GM19452 (cell line): ENCODE measurements around the gene ABTB2.
A peak's percentile ranks its signal among the peaks of the same experiment; 100 is the strongest.
"Not testable (repeated sequence)": the region's sequence is repeated elsewhere in the genome, so short reads cannot be mapped to it uniquely, and the experiment has no call there.

ENCODE experiments used
- ATAC-seq: cut with Tn5 transposase; IDR thresholded peaks from one replicate; pipeline ENCODE4 v1.9.1; 2021; ENCODE audit not compliant: unreplicated experiment

ABTB2 gene

DNA sequence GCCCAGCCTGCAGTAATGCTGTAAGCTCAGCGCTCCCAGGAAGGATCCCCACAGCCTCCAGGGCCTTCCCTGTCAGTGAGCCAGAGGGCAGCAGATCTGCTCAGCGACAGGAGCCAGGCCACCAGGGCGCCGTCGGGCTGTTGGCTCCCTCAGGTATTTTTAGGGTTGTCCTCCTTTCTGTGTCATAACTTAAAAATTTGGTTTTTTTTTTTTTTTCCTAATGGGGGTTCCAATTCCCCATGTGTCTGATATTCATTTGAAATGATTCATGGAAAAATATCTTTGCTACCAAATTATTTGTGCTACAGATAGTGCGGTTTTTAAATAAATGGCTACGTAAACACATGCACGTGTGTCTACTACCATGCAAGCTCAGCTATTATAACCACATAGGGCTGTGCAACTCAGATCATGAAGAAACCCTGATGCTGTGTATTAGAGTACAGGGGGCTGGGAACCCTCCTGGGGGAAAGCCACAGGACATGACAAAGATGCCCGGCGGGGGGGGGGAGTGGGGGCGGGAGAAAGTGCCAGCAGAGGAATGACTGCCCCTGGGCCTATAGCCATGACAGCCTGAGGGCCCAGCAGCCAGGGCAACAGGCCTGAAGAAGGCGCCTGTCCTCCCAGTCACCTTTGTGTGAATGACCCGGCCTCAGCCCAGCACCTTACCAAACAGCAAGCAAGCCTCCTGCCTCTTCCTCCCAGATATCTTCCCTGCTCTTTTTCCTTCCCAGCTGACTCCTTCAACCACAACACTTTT lies 163.1 kb downstream of the ABTB2 start:
- no peak for ATAC-seq

GRCh38 chr11:34192481-34193401 lies 165.1 kb downstream of the ABTB2 start:
- ATAC-seq, result peak; percentile 55

GRCh38 chr11:34191578-34191977 lies 166.2 kb downstream of the ABTB2 start:
- no peak for ATAC-seq

DNA sequence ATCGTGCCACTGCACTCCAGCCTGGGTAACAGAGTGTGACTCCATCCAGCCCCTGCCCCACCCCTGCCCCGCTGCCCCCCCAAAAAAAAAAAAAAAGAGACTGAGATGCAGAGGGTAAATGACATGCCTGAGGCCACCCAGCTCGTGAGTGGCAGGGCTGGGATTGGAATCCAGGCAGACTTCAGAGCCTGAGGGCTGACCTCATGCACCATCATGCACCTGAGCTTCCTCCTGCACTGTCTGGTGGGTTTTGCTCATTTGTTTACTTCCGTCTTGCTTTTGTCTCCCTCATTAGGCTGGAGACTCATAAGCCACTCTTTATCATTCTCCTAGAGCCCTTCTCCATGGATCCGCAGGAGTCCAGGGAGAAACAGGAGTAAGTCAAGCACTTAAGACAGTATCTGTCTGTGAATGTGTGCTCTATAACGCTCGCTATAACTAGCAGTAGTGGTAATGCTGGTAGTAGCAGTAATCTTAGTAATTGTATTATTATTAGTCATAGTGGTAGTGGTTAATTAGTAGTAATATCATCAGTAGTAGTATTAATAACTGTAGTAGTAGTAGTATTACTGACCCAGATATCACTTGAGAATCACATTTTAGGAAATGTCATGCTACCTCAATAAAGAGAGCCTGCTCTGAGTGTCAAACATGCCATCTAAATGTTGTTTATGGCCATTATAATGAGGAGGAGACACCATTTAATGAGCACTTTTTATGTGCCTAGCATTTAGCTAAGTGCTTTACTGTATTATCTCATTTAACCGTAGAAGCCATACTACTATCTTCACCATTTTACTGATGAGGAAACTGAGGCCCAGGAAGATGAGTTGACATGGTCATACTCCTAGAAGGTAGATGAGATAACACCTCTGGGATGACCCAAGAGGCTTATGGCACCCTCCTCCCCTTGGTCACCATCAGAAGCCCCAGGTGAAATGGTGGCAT lies 167.3 kb downstream of the ABTB2 start:
- ATAC-seq, result no peak

DNA sequence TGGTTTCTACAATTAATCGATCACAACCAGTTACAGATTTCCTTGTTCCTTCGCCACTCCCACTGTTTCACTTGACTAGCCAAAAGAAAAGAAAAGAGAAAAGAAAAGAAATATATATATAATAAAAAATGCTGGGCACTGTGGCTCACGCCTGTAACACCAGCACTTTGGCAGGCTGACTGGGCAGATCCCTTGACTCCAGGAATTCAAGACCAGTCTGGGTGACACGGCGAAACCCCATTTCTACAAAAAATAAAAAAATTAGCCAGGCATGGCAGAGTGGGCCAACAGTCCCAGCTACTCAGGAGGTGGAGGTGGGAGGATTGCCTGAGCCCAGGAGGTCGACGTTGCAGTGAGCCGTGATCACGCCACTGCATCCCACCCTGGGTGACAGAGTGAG lies 168.6 kb downstream of the ABTB2 start:
- no peak for ATAC-seq

- no peak for ATAC-seq
These were observed 169.6 kb downstream of the ABTB2 start for GRCh38 chr11:34188181-34188580.

GRCh38 chr11:34185926-34186841 lies 171.6 kb downstream of the ABTB2 start:
- no peak for ATAC-seq

DNA sequence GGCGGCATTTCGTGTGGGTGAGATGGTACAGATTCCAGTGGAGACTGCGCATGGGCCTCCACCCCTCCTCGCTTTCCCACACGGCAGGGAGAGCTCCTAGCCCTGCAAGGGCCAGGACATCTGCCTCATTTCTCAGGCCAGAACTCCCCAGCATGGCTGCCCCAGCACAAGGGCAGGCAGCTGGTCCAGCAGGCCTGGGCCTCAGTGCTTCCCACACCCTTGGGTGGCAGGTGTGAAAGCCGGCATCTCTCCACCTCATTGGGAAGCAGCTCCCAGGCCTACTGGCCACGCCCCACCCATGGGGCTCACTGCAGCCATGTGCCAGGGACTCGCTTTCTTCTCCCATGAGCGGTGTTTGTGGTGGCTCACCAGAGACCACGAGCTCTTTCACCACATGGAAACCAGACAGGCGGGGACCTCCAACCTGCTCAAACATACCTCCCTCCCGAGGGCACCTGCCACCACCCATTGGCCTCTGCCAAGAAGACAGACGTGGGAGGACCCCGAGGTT lies 173.2 kb downstream of the ABTB2 start:
- no peak for ATAC-seq

DNA sequence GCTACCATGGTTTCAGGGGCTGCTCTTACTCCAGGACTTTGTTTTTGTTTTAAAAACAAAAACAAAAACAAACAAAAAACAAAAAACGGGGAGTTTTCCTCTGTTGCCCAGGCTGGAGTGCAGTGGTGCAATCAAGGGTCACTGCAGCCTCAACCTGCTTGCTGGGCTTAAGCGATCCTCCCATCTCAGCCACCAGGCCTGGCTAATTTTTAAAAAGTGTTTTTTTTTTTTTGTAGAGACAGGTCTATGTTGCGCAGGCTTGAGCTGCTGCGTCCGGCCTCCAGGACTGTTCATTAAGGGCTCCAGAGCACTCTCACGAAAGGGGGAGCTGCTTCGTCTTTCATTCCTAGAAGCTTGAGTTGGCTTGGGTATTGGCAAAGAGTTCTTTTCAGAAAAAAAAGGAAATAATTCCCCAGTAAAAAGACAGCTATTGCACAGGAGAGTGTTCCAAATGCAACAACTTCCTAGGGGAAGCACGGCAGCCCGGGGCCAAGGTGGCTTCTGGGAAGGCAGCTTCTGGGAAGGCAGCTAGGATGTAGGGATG lies 173.9 kb downstream of the ABTB2 start:
- no peak for ATAC-seq

- ATAC-seq, result no peak
These were observed 174.7 kb downstream of the ABTB2 start for GRCh38 chr11:34182921-34183685.

GRCh38 chr11:34182425-34182824 lies 175.4 kb downstream of the ABTB2 start:
- no peak for ATAC-seq

DNA sequence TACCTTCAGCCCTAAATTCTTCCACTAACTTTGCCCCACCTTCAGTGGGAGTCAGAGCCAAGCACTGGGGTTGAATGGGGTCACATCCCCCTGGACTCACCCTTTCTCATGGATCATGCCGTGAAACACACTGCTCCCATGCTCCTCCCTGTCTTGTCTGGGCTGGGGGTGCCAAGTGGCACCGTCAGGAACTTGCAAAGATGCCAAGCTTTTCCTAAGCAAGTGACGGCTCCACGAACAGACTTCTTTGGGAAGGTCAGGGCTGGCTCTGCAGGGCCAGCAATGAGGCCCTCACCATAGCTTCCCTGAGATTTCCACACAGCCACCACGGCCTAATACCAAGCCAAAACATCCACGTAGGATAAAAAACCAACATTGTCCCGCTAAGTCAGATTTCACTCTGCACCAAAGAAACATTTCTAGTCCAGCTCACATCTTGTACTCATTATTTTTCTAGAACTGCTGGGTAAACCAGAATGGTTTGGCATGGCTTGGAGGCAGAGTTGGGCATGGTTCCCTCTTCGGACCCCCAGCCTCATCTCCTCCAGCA lies 175.9 kb downstream of the ABTB2 start:
- no peak for ATAC-seq

GRCh38 chr11:34181251-34181650 lies 176.6 kb downstream of the ABTB2 start:
- ATAC-seq, result no peak

GRCh38 chr11:34180814-34181165 lies 177.0 kb downstream of the ABTB2 start:
- ATAC-seq, result not testable (repeated sequence)

GRCh38 chr11:34180040-34180813 lies 177.6 kb downstream of the ABTB2 start:
- no peak for ATAC-seq

DNA sequence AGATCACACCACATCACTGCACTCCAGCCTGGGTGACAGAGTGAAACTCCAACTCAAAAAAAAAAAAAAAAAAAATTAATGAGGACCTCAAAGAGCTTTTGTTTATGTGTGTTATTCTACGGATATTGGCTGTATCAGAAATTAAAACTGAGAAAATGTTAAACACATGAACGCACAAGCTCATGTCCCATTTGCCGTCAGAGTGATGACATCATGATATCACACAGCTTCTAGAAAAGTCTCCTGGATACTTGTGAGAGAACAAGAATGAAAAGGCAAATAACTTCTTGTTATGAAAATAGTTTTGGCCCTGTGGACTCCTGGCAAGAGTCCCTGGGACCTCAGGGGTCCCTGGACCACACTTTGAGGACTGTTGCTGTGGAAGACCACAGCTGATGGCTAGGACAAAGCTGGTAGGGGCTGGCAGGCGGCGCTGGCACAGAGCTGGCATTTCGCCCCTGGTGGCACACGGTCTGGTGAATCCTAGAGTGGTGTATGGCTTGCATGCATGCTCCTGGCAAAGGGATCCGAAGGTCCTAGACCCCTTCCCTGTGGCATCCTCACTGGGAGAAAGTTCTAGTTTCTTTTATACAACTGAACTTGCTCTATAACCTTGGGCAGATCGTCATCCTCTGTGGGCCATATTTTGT lies 178.7 kb downstream of the ABTB2 start:
- no peak for ATAC-seq

DNA sequence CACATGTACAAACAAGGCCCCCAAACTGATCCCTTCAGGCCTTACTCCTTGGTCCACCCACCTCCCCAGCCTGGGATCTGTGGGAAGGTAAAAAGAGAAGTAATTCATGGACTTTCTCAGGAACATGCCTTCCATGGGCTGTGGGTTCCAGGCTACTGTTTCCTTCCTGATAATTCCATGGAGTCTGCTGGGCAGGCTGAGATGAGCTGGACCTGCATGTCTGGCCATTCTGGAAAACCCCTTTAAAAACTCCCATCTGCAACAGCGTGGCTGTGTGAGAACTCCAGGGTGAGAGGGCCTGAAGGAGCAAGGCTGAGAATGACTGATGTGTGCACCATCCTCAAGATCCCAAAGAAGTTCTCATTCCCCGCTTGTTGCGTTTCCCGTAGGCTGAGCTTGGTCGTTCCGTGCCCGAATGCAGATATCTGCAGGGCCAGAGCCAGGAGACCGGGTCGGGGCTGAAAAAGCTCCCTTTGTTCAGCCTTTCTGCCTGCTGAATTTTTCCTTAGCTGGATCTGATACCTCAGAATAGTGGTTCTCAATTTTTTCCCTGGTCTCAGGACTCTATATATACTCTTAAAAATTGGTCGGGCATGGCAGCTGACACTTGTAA lies 179.5 kb downstream of the ABTB2 start:
- ATAC-seq, result no peak
